A673 (cell line): Measurements from ENCODE around the gene ZBTB25.

Experiments used
- EZH2 ChIP-seq: fragments of 200-600 bp; sonication (generic); IDR thresholded peaks from 2 replicates; pipeline ENCODE4 v1.6.1; 2017; ENCODE audit warnings: borderline replicate concordance, low read depth, mild to moderate bottlenecking, mixed read lengths, antibody characterized with exemption, low read length; ENCODE audit not compliant: poor library complexity, severe bottlenecking
- TF ChIP-seq, protein P1 (sequence below): fragments of 300-800, 200-600 bp; sonication (generic); conservative IDR thresholded peaks from 2 replicates; pipeline ENCODE4 v1.5.1; 2017; ENCODE audit warnings: low read depth, mild to moderate bottlenecking, antibody characterized with exemption, low read length, moderate library complexity, mixed read lengths

GRCh38 chr14:64450255-64450654, 53.4 kb downstream of the ZBTB25 start:
- TF ChIP-seq, protein P1, sequence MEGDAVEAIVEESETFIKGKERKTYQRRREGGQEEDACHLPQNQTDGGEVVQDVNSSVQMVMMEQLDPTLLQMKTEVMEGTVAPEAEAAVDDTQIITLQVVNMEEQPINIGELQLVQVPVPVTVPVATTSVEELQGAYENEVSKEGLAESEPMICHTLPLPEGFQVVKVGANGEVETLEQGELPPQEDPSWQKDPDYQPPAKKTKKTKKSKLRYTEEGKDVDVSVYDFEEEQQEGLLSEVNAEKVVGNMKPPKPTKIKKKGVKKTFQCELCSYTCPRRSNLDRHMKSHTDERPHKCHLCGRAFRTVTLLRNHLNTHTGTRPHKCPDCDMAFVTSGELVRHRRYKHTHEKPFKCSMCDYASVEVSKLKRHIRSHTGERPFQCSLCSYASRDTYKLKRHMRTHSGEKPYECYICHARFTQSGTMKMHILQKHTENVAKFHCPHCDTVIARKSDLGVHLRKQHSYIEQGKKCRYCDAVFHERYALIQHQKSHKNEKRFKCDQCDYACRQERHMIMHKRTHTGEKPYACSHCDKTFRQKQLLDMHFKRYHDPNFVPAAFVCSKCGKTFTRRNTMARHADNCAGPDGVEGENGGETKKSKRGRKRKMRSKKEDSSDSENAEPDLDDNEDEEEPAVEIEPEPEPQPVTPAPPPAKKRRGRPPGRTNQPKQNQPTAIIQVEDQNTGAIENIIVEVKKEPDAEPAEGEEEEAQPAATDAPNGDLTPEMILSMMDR = no peak
- TF ChIP-seq EZH2 = no peak
